GM21619 (cell line): Measurements from ENCODE around the gene GPM6B.

Source experiments
- ATAC-seq: cut with Tn5 transposase; IDR thresholded peaks from one replicate; pipeline ENCODE4 v1.9.1; 2021; ENCODE audit not compliant: unreplicated experiment

The GPM6B gene

DNA sequence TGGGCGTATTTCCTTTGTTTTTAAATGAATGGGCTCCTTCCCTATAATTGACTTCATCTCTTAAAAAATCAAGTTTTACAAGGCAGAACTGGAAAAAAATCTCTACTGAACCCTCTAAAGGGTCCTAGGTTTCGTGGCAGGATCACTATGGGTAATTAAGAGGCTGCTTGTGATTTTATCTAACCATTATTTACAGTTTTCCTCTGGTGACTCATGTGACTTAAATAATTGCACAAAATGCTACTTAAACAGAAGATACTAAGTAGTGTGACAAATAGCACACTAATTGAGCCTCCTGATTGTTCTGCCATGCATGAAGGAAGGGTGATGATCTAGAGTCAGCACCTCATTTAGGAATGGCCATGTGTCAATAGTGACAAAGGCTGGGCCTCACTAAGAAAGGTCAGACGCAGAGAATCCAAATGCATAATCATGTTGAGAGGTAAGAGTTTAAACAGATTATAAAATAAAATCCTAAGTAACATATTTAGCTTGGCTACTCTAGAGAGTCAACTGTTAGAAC lies 46.8 kb downstream of the GPM6B start:
- ATAC-seq: no peak

- ATAC-seq: no peak
Measured at GRCh38 chrX:13768939-13769338, 48.0 kb downstream of the GPM6B start.

- ATAC-seq: no peak
Measured at GRCh38 chrX:13764765-13765164, 52.1 kb downstream of the GPM6B start.

DNA sequence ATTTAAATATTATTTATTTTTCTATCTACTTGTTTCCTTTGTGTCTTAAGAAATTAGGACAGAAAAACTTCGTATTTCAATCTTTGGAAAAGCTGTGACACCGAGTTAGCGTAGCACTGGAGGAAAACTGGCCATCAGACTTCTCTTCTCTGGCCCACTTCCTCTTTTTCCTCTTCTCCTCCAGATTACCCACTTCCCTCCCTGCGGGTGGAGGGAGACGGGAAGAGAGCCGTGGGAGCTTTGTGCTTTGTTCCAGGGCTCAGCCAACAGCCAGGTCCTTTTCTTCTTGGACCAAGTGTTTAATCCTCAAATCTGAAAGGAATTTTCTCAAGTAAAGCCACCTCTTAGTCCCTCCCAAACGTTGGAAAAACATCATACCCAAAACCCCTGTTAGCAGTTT lies 52.6 kb downstream of the GPM6B start:
- ATAC-seq: no peak

DNA sequence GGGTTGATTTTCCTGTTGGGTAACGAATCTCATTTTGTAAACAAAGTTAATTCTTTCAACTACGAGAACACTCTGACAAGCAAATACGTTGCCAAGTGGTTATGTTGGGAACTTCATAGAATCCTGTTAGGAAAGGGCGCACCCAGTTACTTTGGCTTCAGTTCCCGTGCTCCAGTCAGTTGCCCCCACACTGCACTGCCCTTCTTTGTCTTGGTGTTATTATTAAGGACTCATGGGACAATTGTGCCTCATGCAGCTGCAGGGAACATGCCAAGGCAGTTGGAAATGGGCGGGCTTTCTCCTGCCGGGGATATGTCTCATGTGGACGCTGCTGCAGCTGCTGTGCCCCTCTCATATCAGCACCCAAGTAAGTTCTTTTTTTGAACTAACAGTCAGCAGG lies 53.4 kb downstream of the GPM6B start:
- no peak for ATAC-seq

DNA sequence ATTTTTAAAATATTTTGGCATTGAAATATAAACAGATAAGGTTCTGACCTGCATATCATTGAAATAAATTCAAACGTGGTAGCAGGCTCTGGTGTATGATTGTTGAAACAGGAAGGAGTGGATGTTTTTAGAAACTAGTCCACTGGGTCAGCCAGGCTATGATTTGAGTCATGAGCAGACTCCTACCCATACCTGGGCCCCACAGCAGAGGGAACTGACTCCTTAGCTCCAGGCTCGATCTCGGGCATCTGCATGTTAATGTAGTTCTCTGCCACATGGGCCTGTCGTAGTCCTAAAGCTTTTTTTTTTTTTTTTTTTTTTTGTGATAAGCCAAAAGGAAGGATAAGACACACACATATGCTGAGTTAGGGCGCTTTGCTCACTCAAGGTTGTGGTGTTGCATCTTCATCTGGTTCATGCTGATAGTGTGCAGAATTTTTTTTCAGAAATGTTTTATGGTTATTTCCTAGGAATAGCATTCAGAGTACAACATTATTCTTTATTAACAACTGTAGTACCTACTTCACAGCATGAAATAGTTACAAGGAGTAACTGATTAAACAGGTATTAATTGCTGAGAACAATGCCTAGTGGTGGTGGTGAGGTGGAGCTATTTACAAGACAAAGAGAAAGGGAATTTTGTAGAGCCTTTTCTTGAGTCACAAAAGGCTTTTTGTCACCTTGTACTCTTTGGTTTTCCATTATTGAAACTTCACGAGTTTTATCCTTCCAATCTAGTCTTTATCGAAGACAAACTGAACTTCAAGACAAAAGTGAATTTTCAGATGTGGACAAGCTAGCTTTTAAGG lies 55.1 kb downstream of the GPM6B start:
- no peak for ATAC-seq

DNA sequence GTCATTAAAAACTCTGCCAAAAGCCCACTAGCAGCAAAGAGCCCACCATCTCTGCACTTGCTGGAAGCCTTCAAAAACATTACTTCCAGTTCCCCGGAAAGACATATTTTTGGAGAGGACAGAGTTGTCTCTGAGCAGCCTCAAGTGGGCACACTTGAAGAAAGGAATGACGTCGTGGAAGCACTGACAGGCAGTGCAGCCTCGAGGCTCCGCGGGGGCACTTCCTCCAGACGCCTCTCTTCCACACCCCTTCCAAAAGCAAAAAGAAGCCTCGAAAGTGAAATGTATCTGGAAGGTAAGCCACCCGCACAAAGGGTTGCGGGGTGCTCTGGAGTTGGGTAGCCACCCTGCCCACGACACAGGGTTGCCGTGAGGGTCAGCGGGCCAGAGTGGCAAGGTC lies 56.5 kb downstream of the GPM6B start:
- no peak for ATAC-seq

DNA sequence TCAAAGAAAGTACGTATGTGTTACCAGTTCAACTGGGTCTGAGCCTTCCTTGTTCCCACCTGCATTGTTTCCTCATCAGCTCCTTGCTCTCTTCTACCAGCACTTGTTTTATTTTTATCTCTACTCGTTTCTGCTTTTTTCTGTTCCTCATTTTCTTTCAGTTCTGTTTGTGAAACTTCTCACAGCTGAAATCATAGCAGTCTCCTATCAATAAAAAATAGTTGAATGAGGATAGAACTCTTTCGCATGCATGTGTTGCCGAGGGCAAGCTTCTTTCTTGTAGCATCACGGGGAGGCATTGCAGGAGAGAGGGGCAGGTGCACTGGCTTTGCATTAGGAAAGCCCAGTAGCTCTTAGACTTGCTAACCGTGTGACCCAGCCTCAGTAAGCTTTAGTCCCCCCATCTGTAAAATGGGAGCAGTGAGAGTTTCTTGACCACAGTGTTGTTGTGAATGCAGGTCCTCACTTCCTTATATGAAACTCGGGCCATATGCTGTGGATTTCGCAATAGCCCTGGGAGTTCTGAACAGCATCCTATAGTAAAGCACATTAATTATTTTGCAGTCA lies 57.7 kb downstream of the GPM6B start:
- peak; percentile 65 for ATAC-seq

GRCh38 chrX:13756381-13756780 lies 60.5 kb downstream of the GPM6B start:
- no peak for ATAC-seq

DNA sequence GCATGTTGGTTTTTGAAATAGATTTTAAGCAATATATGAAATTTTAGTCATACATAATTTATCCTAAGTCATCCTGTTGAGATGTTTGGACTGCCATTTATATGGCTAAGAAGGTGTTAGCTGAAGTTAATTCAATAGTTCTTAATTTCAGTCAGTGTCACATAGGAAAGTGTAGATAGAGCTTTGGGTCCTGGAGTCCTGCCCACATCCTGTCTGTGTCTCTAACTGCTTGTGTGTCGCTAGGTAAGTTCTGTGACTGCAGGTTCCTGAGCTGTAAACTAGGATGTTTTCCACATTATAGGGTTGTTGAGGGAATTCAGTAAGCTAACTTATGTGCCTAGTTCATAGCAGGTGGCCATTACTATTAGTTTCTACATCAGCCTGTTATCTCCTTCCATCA lies 61.6 kb downstream of the GPM6B start:
- no peak for ATAC-seq

DNA sequence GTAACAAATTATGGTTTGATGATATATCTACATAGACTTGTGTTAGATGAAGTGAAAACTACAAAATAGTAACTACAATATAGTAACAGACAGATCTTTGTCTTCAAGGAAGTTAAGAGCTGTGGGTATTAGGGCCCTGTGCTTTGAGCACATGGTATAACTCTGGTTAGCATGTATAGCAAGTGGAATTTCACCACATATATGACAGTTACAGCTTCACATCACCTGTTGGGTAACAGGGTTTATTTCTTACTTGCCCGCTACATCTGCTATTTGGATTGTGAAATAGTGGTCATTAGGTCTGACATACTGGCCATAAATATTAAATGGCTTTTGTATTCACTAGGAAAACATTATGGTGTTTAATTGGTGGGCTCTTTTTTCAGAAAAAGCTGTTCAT lies 62.1 kb downstream of the GPM6B start:
- ATAC-seq: no peak

- peak; percentile 51 for ATAC-seq
Measured at GRCh38 chrX:13752646-13753045, 64.2 kb downstream of the GPM6B start.

DNA sequence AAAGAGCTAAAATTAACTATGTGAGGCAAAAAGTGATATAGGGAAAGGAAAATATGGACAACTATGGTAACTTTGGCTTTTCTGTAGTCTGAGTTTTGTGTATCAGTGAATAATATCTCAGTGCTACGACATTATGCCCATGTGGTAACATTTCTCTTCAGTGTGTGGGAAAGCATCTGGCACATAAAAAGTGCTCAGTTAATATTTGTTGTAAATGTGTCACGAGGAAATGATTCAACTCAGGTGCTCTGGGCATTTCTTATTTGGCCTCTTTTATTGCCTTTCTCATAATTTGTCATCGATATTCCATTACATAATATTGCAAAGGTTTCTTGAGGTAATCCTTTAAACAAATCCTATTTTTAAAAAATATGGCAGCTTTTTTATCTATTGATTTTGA lies 64.8 kb downstream of the GPM6B start:
- ATAC-seq: no peak

GRCh38 chrX:13750812-13751211 lies 66.1 kb downstream of the GPM6B start:
- peak; percentile 53 for ATAC-seq

GRCh38 chrX:13750204-13750603 lies 66.7 kb downstream of the GPM6B start:
- ATAC-seq: no peak

- ATAC-seq: no peak
Measured at GRCh38 chrX:13748486-13748885, 68.4 kb downstream of the GPM6B start.

DNA sequence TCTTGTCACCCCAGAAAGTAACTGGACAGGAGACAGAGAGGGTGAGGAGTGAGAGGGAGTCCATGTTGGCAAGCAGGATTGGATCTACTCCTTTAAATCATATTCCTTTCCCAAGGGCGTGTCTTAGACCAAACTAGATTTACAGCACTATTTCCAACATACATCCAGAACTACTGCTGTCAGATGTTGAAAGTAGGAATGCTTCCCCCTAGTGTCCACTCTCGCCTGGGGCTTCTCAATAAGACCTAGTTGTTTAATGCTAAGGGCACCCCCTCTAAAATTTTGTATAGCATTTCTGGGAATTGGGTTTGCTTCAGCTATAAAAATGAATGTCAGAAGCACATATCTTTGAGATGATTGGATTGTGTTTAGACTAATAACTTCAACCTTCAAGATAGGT lies 69.1 kb downstream of the GPM6B start:
- ATAC-seq: no peak

GRCh38 chrX:13742397-13743176 lies 74.3 kb downstream of the GPM6B start:
- ATAC-seq: peak; percentile 90

DNA sequence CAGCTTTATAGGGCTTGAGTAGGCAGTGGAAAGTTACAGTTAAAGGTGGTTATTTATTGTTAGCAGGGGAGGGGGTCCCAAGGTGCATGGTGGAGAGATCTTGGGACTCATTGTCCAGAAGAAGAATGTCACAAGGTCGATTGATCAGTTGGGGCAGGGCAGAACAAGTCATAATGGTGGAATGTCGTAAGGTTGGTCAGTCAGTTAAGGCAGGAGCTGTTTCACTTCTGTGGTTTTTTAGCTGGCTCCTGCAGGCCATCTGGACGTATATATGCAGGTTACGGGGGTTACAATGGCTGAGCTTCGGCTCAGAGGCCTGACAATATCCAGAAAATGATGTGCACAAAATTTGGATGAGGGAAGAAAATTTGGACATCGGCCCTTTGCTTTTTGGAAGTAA lies 75.2 kb downstream of the GPM6B start:
- no peak for ATAC-seq

DNA sequence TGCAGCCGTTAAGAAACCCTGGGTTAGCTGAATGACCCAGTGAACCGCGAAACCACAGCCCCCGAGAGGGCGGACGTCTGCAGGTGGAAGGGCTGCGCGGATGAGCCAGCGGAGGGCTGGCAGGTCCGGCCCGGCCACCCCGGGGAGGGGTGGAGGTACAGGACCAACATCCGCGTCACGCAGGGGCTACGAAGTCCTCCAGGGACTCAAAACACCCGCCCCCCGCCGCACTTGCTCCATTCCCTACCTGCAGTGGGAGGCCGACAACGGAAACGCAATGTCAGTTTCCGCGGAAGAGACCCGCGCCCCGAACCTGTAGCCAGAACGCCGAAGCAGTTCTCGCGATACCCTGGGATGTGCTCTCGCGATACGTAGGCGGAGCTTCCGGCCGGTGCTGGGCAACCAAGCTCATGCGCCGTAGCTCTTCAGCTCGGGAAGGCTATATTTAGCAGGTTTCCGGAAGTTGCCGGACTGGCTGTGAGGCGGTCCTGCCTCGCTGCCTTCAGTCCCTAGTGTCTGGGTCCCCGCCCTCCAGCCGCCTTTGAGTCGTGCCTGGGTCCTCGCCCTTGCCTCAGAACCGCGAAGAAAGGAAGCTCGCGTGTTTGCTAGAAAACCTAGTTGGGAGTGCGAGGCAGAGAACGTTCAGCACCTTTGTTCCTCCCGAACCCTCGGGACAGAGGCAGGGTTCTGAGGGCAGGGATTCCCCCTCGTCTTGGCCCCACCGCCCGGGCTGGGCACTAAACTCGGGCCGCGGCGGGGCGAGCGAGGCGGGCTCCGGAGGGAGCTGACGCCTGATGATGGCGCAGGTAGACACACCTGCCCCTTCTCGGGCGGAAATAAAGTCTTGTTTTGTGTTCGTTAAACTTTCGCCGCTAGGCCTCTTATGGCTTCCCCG lies 82.4 kb downstream of the GPM6B start, which contains the start of the genes OFD1 and TRAPPC2:
Gene OFD1, plus strand, starts transcription at position 471 of the 895 bp plus-strand sequence. Its CDS starts 324 bp downstream, at position 795.
Gene TRAPPC2, minus strand, starts transcription at position 343 of the 895 bp plus-strand sequence. CDS start 14,657 bp downstream, outside the sequence.
- peak; percentile 90 for ATAC-seq
